OCI-LY3 (cell line): ENCODE measurements around the gene TUBE1.

Experiments used
- EZH2phosphoT487 ChIP-seq: fragments of 200-600 bp; shearing (Covaris generic); IDR thresholded peaks from 2 replicates; pipeline ENCODE4 v1.6.1; 2018; ENCODE audit warnings: antibody characterized with exemption, mixed run types, low read depth
- TF ChIP-seq, protein P1 (sequence below): fragments of 200-600, 300-600 bp; sonication (generic); IDR thresholded peaks from 2 replicates; pipeline ENCODE4 v1.5.1; 2014; ENCODE audit warnings: antibody characterized with exemption, low read length, low read depth

GRCh38 chr6:112038268-112038667 lies 49.0 kb downstream of the TUBE1 start:
- TF ChIP-seq, protein P1, sequence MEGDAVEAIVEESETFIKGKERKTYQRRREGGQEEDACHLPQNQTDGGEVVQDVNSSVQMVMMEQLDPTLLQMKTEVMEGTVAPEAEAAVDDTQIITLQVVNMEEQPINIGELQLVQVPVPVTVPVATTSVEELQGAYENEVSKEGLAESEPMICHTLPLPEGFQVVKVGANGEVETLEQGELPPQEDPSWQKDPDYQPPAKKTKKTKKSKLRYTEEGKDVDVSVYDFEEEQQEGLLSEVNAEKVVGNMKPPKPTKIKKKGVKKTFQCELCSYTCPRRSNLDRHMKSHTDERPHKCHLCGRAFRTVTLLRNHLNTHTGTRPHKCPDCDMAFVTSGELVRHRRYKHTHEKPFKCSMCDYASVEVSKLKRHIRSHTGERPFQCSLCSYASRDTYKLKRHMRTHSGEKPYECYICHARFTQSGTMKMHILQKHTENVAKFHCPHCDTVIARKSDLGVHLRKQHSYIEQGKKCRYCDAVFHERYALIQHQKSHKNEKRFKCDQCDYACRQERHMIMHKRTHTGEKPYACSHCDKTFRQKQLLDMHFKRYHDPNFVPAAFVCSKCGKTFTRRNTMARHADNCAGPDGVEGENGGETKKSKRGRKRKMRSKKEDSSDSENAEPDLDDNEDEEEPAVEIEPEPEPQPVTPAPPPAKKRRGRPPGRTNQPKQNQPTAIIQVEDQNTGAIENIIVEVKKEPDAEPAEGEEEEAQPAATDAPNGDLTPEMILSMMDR: no peak
- no peak for TF ChIP-seq EZH2phosphoT487
